ENCODE measurements around the gene BRAP.
A peak's percentile ranks its signal among the peaks of the same experiment; 100 is the strongest.
"Not testable (repeated sequence)": the region's sequence is repeated elsewhere in the genome, so short reads cannot be mapped to it uniquely, and the experiment has no call there.

The BRAP gene

GRCh38 chr12:111685811-111686573 lies at the start of gene BRAP, which contains the start of gene ACAD10:
BRAP (minus strand) TSS chr12:111685956; CDS start chr12:111685792, 164 bp downstream.
ACAD10 (plus strand) TSS chr12:111686053; CDS start chr12:111692710, 6,657 bp downstream.
- peak; percentile 96 for DNase-seq (ENCODE audit: low spot score)

- no peak for DNase-seq (ENCODE audit: low spot score)
Measured at GRCh38 chr12:111733340-111733915, 47.7 kb upstream of the BRAP start.

GRCh38 chr12:111732786-111733185 lies 47.0 kb upstream of the BRAP start:
- DNase-seq (ENCODE audit: low spot score): no peak

GRCh38 chr12:111730420-111730819 lies 44.7 kb upstream of the BRAP start:
- DNase-seq (ENCODE audit: low spot score): peak; percentile 62

- no peak for DNase-seq (ENCODE audit: low spot score)
Measured at GRCh38 chr12:111728795-111729194, 43.0 kb upstream of the BRAP start.

- DNase-seq (ENCODE audit: low spot score): not testable (repeated sequence)
Measured at GRCh38 chr12:111723646-111724360, 38.0 kb upstream of the BRAP start.

- no peak for DNase-seq (ENCODE audit: low spot score)
Measured at GRCh38 chr12:111720457-111720856, 34.7 kb upstream of the BRAP start.

GRCh38 chr12:111719316-111719715 lies 33.6 kb upstream of the BRAP start:
- DNase-seq (ENCODE audit: low spot score): not testable (repeated sequence)

- no peak for DNase-seq (ENCODE audit: low spot score)
Measured at GRCh38 chr12:111715279-111715678, 29.5 kb upstream of the BRAP start.

GRCh38 chr12:111706145-111706544 lies 20.4 kb upstream of the BRAP start:
- DNase-seq (ENCODE audit: low spot score): no peak

GRCh38 chr12:111705672-111706071 lies 19.9 kb upstream of the BRAP start:
- DNase-seq (ENCODE audit: low spot score): no peak

- no peak for DNase-seq (ENCODE audit: low spot score)
Measured at GRCh38 chr12:111699962-111700361, 14.2 kb upstream of the BRAP start.

GRCh38 chr12:111693818-111694217 lies 8.1 kb upstream of the BRAP start:
- DNase-seq (ENCODE audit: low spot score): no peak

- peak; percentile 21 for DNase-seq (ENCODE audit: low spot score)
Measured at GRCh38 chr12:111692575-111693210, 6.9 kb upstream of the BRAP start.

- no peak for DNase-seq (ENCODE audit: low spot score)
Measured at GRCh38 chr12:111691262-111691661, 5.5 kb upstream of the BRAP start.

GRCh38 chr12:111687952-111688351 lies 2.2 kb upstream of the BRAP start:
- no peak for DNase-seq (ENCODE audit: low spot score)

GRCh38 chr12:111687255-111687654 lies 1.5 kb upstream of the BRAP start:
- DNase-seq (ENCODE audit: low spot score): peak; percentile 21

- DNase-seq (ENCODE audit: low spot score): no peak
Measured at GRCh38 chr12:111686574-111687105, 884 bp upstream of the BRAP start.

- peak; percentile 26 for DNase-seq (ENCODE audit: low spot score)
Measured at GRCh38 chr12:111685322-111685810, 390 bp downstream of the BRAP start.

- not testable (repeated sequence) for DNase-seq (ENCODE audit: low spot score)
Measured at GRCh38 chr12:111684485-111685198, 1.1 kb downstream of the BRAP start.

- no peak for DNase-seq (ENCODE audit: low spot score)
Measured at GRCh38 chr12:111677186-111677585, 8.6 kb downstream of the BRAP start.

All from germinal center (tissue), 1 donor.